IMR-90 (cell line): ENCODE results near the gene TSC22D4. TPM values are rescaled to one million over a fixed set of nuclear protein-coding genes. Genes with fewer than 3 reads are reported as not detected.

Experiments
- ATAC-seq: fragments of 200-7000 bp; cut with Tn5 transposase; 2 replicates; pipeline ENCODE4 v1.9.1; 2020; ENCODE audit warnings: low read depth, mild to moderate bottlenecking, moderate library complexity
- BruUV-seq: library from RNA; stranded (reverse); fragments of 400-500 nt; replicated peaks from 2 replicates; lab custom pipeline; 2021; lab: Mats Ljungman, UMichigan
- CTCF ChIA-PET: fragments of 300-600 bp; formaldehyde crosslinking; extraction: SDS; loops from one replicate; lab custom pipeline; 2021; ENCODE audit warnings: antibody characterized with exemption; lab: Yijun Ruan, JAX
- POLR2A ChIA-PET: fragments of 300-600 bp; sonication (Branson Sonifier 250); formaldehyde crosslinking; loops from one replicate; lab custom pipeline; 2022; ENCODE audit warnings: antibody characterized with exemption; ENCODE audit not compliant: unreplicated experiment; lab: Charles Lee
- DNase-seq: peaks from one replicate; pipeline ENCODE4 v3.0.0; 2013
- H2AFZ ChIP-seq: replicated peaks from 2 replicates; pipeline ENCODE3; 2013; ENCODE audit warnings: low read length, mild to moderate bottlenecking; ENCODE audit not compliant: poor library complexity
- H2AK5ac ChIP-seq: 2 replicates; pipeline ENCODE4 v1.6.1; 2013; ENCODE audit warnings: low read depth, low read length, inconsistent platforms
- H2AK9ac ChIP-seq: replicated peaks from 2 replicates; pipeline ENCODE3; 2013; ENCODE audit warnings: mild to moderate bottlenecking, low read depth, low read length, moderate library complexity; ENCODE audit not compliant: poor library complexity
- H2BK120ac ChIP-seq: 2 replicates; pipeline ENCODE4 v1.6.1; 2013; ENCODE audit warnings: low read depth, low read length, inconsistent platforms
- H2BK15ac ChIP-seq: 3 replicates; pipeline ENCODE4 v1.6.1; 2013; ENCODE audit warnings: low read depth, low read length, inconsistent platforms
- H2BK20ac ChIP-seq: 2 replicates; pipeline ENCODE4 v1.6.1; 2013; ENCODE audit warnings: low read depth, mild to moderate bottlenecking, inconsistent platforms, low read length, moderate library complexity
- H2BK5ac ChIP-seq: 2 replicates; pipeline ENCODE4 v1.6.1; 2013; ENCODE audit warnings: mild to moderate bottlenecking, low read depth, low read length, inconsistent platforms; ENCODE audit not compliant: poor library complexity, severe bottlenecking
- H3K14ac ChIP-seq: replicated peaks from 2 replicates; pipeline ENCODE4 v1.6.1; 2013; ENCODE audit warnings: low read depth, low read length, inconsistent platforms
- H3K18ac ChIP-seq: 2 replicates; pipeline ENCODE4 v1.6.1; 2013; ENCODE audit warnings: low read depth, low read length, control low read depth
- H3K23ac ChIP-seq: 2 replicates; pipeline ENCODE4 v1.6.1; 2013; ENCODE audit warnings: low read depth, low read length, inconsistent platforms
- H3K27ac ChIP-seq: 2 replicates; pipeline ENCODE4 v1.5.1; 2013; ENCODE audit warnings: mild to moderate bottlenecking, control low read depth, low read length; ENCODE audit not compliant: insufficient read depth
- H3K27me3 ChIP-seq: 2 replicates; pipeline ENCODE4 v1.6.1; 2013; ENCODE audit warnings: low read length; ENCODE audit not compliant: control insufficient read depth, insufficient read depth
- H3K36me3 ChIP-seq: 2 replicates; pipeline ENCODE4 v1.6.1; 2013; ENCODE audit warnings: low read length, mixed read lengths; ENCODE audit not compliant: control insufficient read depth, insufficient read depth
- H3K4ac ChIP-seq: 2 replicates; pipeline ENCODE4 v1.6.1; 2013; ENCODE audit warnings: low read depth, low read length, inconsistent platforms
- H3K4me1 ChIP-seq: 2 replicates; pipeline ENCODE4 v1.6.1; 2013; ENCODE audit warnings: low read length, mixed read lengths; ENCODE audit not compliant: control insufficient read depth, insufficient read depth
- H3K4me2 ChIP-seq: 2 replicates; pipeline ENCODE4 v1.6.1; 2013; ENCODE audit warnings: low read depth, mild to moderate bottlenecking, control low read depth, low read length, moderate library complexity
- H3K4me3 ChIP-seq: 2 replicates; pipeline ENCODE4 v1.5.1; 2013; ENCODE audit warnings: low read depth, mild to moderate bottlenecking, control low read depth, low read length, moderate library complexity; ENCODE audit not compliant: insufficient read depth
- H3K56ac ChIP-seq: 2 replicates; pipeline ENCODE4 v1.6.1; 2013; ENCODE audit warnings: low read length, inconsistent platforms; ENCODE audit not compliant: insufficient read depth; ENCODE audit errors: extremely low read depth
- H3K79me1 ChIP-seq, 2 experiments: 2 replicates each; pipeline ENCODE4 v1.6.1; 2013; ENCODE audit warnings: low read length in 2 of 2, inconsistent platforms in 1 of 2, low read depth in 1 of 2
- H3K9ac ChIP-seq: 2 replicates; pipeline ENCODE4 v1.6.1; 2013; ENCODE audit warnings: low read depth, low read length, control low read depth
- H3K9me1 ChIP-seq: 2 replicates; pipeline ENCODE4 v1.6.1; 2013; ENCODE audit warnings: low read length, inconsistent platforms; ENCODE audit not compliant: insufficient read depth
- H3K9me3 ChIP-seq: 2 replicates; pipeline ENCODE4 v1.6.1; 2013; ENCODE audit warnings: low read length; ENCODE audit not compliant: control insufficient read depth, insufficient read depth
- H4K20me1 ChIP-seq: 2 replicates; pipeline ENCODE4 v1.6.1; 2013; ENCODE audit warnings: low read length, inconsistent platforms; ENCODE audit not compliant: insufficient read depth
- H4K5ac ChIP-seq: 2 replicates; pipeline ENCODE4 v1.6.1; 2013; ENCODE audit warnings: mild to moderate bottlenecking, low read depth, low read length, control low read depth
- H4K8ac ChIP-seq, 2 experiments: 2 replicates each; pipeline ENCODE4 v1.6.1; 2013; ENCODE audit warnings: low read depth in 2 of 2, low read length in 2 of 2, control low read depth in 1 of 2, inconsistent platforms in 1 of 2
- H4K91ac ChIP-seq: 2 replicates; pipeline ENCODE4 v1.6.1; 2013; ENCODE audit warnings: low read depth, low read length, inconsistent platforms; ENCODE audit not compliant: insufficient read depth
- BHLHE40 ChIP-seq: fragments of 150-350 bp; IDR thresholded peaks from 2 replicates; pipeline ENCODE4 v1.6.1; 2016; ENCODE audit warnings: mild to moderate bottlenecking, low read depth, low read length
- CEBPB ChIP-seq: IDR thresholded peaks from 2 replicates; pipeline ENCODE4 v1.6.1; 2012; ENCODE audit warnings: low read depth, low read length, improper control_type of control experiment
- CHD1 ChIP-seq: IDR thresholded peaks from 2 replicates; pipeline ENCODE4 v1.6.1; 2012; ENCODE audit warnings: low read depth, low read length, improper control_type of control experiment
- FOS ChIP-seq: fragments of 150-350 bp; IDR thresholded peaks from 2 replicates; pipeline ENCODE4 v1.6.1; 2016; ENCODE audit warnings: low read depth, low read length
- MAFK ChIP-seq: IDR thresholded peaks from 2 replicates; pipeline ENCODE4 v1.6.1; 2012; ENCODE audit warnings: low read depth, low read length, improper control_type of control experiment
- MAZ ChIP-seq: IDR thresholded peaks from 2 replicates; pipeline ENCODE4 v1.6.1; 2012; ENCODE audit warnings: low read depth, mild to moderate bottlenecking, low read length, improper control_type of control experiment, moderate library complexity, borderline replicate concordance
- MXI1 ChIP-seq: IDR thresholded peaks from 2 replicates; pipeline ENCODE4 v1.6.1; 2012; ENCODE audit warnings: low read depth, mild to moderate bottlenecking, low read length, moderate library complexity, borderline replicate concordance
- NFE2L2 ChIP-seq: fragments of 150-350 bp; IDR thresholded peaks from 2 replicates; pipeline ENCODE4 v1.6.1; 2016; ENCODE audit warnings: low read depth, mild to moderate bottlenecking, low read length
- POLR2A ChIP-seq: IDR thresholded peaks from 2 replicates; pipeline ENCODE4 v1.6.1; 2012; ENCODE audit warnings: mild to moderate bottlenecking, low read depth, low read length
- RAD21 ChIP-seq: IDR thresholded peaks from 2 replicates; pipeline ENCODE4 v1.6.1; 2012; ENCODE audit warnings: low read length, improper control_type of control experiment
- RCOR1 ChIP-seq: IDR thresholded peaks from 2 replicates; pipeline ENCODE4 v1.6.1; 2012; ENCODE audit warnings: mild to moderate bottlenecking, low read length, improper control_type of control experiment; ENCODE audit not compliant: insufficient replicate concordance
- RFX5 ChIP-seq: IDR thresholded peaks from 2 replicates; pipeline ENCODE4 v1.8.0; 2012; ENCODE audit warnings: low read depth, mild to moderate bottlenecking, low read length, moderate library complexity
- SMC3 ChIP-seq: fragments of 150-350 bp; IDR thresholded peaks from 2 replicates; pipeline ENCODE4 v1.6.1; 2016; ENCODE audit warnings: low read depth, mild to moderate bottlenecking, antibody characterized with exemption, low read length, moderate library complexity
- WGBS, 2 experiments: methylation state at CpG; one replicate each; pipeline versions ENCODE4 v1.1.5 to v1.1.7; 2013; ENCODE audit warnings: missing lambda C conversion rate in 2 of 2; ENCODE audit not compliant: insufficient read length in 1 of 2; ENCODE audit errors: extremely low coverage in 2 of 2; 5-methylcytosine and 5-hydroxymethylcytosine counted together
- dilution Hi-C: fragments of 300-500 bp; cut with HindIII; formaldehyde crosslinking; loops from one replicate; pipeline ENCODE4 v1.14.3; 2018; ENCODE audit warnings: low sequenced_read_pairs; ENCODE audit not compliant: unreplicated experiment
- in situ Hi-C: fragments of 300-500 bp; cut with MboI; formaldehyde crosslinking; loops from 3 replicates; pipeline ENCODE4 v1.14.3; 2019; ENCODE audit warnings: low sequenced_read_pairs, inconsistent platforms, mixed read lengths
- intact Hi-C: fragments of 100-400 bp; cut with micrococcal nuclease; formaldehyde crosslinking; loops from 2 replicates; pipeline ENCODE4 v1.10.0; 2022
- polyA plus RNA-seq, 3 experiments: library from polyadenylated mRNA; depleted of rRNA; stranded (reverse); fragments of >200 nt; gene quantifications; 2 replicates each; pipeline ENCODE4 v1.2.3, GENCODE V29; 2012; ENCODE audit warnings: low replicate concordance in 1 of 3
- total RNA-seq: library from RNA; depleted of rRNA; stranded (reverse); fragments of >200 nt; gene quantifications from 2 replicates; pipeline ENCODE4 v1.2.3, GENCODE V29; 2012
- TF ChIP-seq, protein P1 (sequence below): fragments of 150-350 bp; IDR thresholded peaks from 2 replicates; pipeline ENCODE4 v1.6.1; 2017; ENCODE audit warnings: mild to moderate bottlenecking, antibody characterized with exemption, low read length, low read depth
- TF ChIP-seq, protein P2 (sequence below): fragments of 150-350 bp; IDR thresholded peaks from 2 replicates; pipeline ENCODE4 v1.6.1; 2016; ENCODE audit warnings: low read depth, mild to moderate bottlenecking, low read length, moderate library complexity, borderline replicate concordance
- TF ChIP-seq, protein P3 (sequence below): conservative IDR thresholded peaks from 2 replicates; pipeline ENCODE4 v1.5.1; 2012; ENCODE audit warnings: mild to moderate bottlenecking, low read depth, low read length, improper control_type of control experiment

TSC22D4 gene
- total and polyA plus RNA-seq, 2 of the 4 experiments (the other 2 are of a cell fraction), result 9.3 to 29.9 TPM

DNA sequence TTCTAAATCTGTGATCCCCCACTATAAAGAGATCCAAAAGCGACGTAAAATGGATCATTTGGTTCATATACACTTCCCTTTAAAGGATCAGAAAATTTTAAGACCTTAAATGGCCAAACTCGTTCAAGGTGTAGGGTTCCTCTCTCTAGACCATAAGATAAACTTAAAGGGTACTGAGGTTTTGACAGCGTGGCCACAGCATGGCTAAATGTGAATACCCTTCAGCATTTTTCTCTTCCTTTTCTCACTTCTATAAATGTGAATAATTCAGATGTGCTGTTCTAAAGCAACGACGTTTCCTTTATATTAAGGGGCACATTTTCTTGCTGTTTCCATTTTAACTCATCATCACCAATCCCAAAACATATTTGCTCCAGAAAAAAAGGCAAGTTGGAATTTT, 55.7 kb downstream of the TSC22D4 start:
- no peaks in the 10 kb centered on the region for H3K36me3 ChIP-seq
- in situ Hi-C loops, result no loop called here
- dilution Hi-C loops, result no loop called here
- no peak overlapping the region for H3K4me2 ChIP-seq
- H3K23ac ChIP-seq, result no peak overlapping the region
- no CpG with 5 or more reads among the region's 6 CpGs for WGBS, 2 experiments
- CTCF ChIA-PET, result no interaction called here
- ATAC-seq, result no peak
- no peak overlapping the region for H2BK5ac ChIP-seq
- H4K8ac ChIP-seq, result no peak overlapping the region
- H3K14ac ChIP-seq, result no peak overlapping the region
- no TSS peak for BruUV-seq
- no peak overlapping the region for H3K4me3 ChIP-seq
- H3K79me1 ChIP-seq, result no peaks in the 10 kb centered on the region
- H3K4me1 ChIP-seq, result no peaks in the 10 kb centered on the region; the same call in 1 of the 2 replicates
- H2BK15ac ChIP-seq, result no peak overlapping the region
- no peaks in the 10 kb centered on the region for H3K9me1 ChIP-seq
- H3K27me3 ChIP-seq, result no peaks in the 10 kb centered on the region
- H4K91ac ChIP-seq, result no peak overlapping the region
- H3K9me3 ChIP-seq, result no peaks in the 10 kb centered on the region
- H3K18ac ChIP-seq, result no peak overlapping the region
- no peak overlapping the region for H3K9ac ChIP-seq
- no peaks in the 10 kb centered on the region for H4K20me1 ChIP-seq
- POLR2A ChIA-PET, result no interaction called here
- TF ChIP-seq BHLHE40 (no peak), RAD21 (no peak), RCOR1 (no peak), CEBPB (no peak), NFE2L2 (no peak), MAFK (no peak), CHD1 (no peak), POLR2A (no peak), MAZ (no peak), MXI1 (no peak), SMC3 (no peak), RFX5 (no peak), FOS (no peak)
- TF ChIP-seq, protein P1, sequence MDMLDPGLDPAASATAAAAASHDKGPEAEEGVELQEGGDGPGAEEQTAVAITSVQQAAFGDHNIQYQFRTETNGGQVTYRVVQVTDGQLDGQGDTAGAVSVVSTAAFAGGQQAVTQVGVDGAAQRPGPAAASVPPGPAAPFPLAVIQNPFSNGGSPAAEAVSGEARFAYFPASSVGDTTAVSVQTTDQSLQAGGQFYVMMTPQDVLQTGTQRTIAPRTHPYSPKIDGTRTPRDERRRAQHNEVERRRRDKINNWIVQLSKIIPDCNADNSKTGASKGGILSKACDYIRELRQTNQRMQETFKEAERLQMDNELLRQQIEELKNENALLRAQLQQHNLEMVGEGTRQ, result no peak
- TF ChIP-seq, protein P2, sequence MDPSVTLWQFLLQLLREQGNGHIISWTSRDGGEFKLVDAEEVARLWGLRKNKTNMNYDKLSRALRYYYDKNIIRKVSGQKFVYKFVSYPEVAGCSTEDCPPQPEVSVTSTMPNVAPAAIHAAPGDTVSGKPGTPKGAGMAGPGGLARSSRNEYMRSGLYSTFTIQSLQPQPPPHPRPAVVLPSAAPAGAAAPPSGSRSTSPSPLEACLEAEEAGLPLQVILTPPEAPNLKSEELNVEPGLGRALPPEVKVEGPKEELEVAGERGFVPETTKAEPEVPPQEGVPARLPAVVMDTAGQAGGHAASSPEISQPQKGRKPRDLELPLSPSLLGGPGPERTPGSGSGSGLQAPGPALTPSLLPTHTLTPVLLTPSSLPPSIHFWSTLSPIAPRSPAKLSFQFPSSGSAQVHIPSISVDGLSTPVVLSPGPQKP, result no peak
- TF ChIP-seq, protein P3, sequence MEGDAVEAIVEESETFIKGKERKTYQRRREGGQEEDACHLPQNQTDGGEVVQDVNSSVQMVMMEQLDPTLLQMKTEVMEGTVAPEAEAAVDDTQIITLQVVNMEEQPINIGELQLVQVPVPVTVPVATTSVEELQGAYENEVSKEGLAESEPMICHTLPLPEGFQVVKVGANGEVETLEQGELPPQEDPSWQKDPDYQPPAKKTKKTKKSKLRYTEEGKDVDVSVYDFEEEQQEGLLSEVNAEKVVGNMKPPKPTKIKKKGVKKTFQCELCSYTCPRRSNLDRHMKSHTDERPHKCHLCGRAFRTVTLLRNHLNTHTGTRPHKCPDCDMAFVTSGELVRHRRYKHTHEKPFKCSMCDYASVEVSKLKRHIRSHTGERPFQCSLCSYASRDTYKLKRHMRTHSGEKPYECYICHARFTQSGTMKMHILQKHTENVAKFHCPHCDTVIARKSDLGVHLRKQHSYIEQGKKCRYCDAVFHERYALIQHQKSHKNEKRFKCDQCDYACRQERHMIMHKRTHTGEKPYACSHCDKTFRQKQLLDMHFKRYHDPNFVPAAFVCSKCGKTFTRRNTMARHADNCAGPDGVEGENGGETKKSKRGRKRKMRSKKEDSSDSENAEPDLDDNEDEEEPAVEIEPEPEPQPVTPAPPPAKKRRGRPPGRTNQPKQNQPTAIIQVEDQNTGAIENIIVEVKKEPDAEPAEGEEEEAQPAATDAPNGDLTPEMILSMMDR, result no peak
- no peak overlapping the region for H3K27ac ChIP-seq
- no peak for DNase-seq
- no peak overlapping the region for H2AK9ac ChIP-seq
- H4K5ac ChIP-seq, result no peak overlapping the region
- H2BK20ac ChIP-seq, result no peak overlapping the region
- no peak overlapping the region for H3K56ac ChIP-seq
- H3K4ac ChIP-seq, result no peak overlapping the region
- no peak overlapping the region for H2BK120ac ChIP-seq
- H2AFZ ChIP-seq, result no peak overlapping the region
- intact Hi-C loops, result no loop called here
- H2AK5ac ChIP-seq, result no peak overlapping the region
